NCI-H748 treated with DMSO at 0.1 percent for 48 hours (cell line): Measurements from ENCODE around the gene NQO2.
"Not testable (repeated sequence)": the region's sequence is repeated elsewhere in the genome, so short reads cannot be mapped to it uniquely, and the experiment has no call there.

Experiments used
- DNase-seq: peaks from one replicate; lab custom pipeline; 2025; lab: John Stamatoyannopoulos, UW

The NQO2 gene

GRCh38 chr6:3037638-3038365, 38.1 kb downstream of the NQO2 start:
- DNase-seq: no peak

DNA sequence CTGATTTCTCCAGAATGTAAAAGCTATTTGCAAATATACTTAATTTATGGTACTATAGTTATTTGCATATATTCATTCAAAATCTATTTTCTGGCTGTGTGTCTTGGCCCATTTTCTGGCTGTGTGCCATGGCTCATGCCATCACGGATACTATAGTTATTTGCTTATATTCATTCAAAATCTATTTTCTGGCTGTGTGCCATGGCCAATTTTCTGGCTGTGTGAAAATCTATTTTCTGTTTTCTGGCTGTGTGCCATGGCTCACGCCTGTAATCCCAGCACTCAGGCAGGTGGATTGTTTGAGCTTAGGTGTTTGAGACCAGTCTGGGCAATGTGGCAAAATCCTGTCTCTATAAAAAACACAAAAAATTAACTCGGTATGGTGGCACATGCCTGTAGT, 39.7 kb downstream of the NQO2 start:
- peak; percentile 88 for DNase-seq

DNA sequence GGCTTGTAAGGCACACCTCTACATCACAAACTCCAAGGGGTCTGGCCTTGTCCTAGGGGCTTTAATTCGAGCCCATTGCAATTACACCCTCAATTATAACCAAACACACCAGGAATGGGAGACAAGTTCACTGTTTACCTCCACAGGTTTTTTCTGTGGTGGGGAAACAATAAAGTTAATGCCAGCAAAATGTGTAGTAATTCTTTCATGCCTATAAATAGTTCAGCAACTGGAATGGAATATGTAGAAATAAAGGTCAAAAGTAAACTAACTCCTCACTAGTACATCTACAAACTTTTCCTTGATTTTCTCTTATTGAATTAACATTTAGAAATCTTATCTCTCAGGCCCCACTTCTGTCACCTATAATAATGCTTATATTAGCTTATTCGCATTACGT, 41.5 kb downstream of the NQO2 start:
- no peak for DNase-seq

DNA sequence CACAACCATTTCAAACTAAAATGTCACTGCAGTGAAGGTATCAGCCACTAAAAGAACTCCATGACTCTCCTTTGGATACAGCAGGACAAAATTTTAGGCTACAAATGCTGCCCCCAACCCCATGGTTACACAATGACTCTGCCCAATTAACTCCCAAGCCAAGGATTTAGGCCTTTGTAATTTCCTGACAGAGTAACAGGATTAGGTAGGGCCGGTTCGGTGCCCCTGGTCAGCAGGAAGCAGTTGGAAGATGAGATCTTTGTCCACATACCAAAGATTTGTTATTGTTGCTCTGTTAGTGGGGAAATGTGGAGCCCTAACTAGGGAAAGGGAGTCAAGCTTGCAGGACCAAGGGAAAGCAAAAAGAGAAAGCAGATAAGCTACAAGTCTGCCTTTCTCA, 41.9 kb downstream of the NQO2 start:
- DNase-seq: no peak

GRCh38 chr6:3045369-3045768, 45.7 kb downstream of the NQO2 start:
- DNase-seq: no peak

GRCh38 chr6:3045777-3046176, 46.1 kb downstream of the NQO2 start:
- no peak for DNase-seq

DNA sequence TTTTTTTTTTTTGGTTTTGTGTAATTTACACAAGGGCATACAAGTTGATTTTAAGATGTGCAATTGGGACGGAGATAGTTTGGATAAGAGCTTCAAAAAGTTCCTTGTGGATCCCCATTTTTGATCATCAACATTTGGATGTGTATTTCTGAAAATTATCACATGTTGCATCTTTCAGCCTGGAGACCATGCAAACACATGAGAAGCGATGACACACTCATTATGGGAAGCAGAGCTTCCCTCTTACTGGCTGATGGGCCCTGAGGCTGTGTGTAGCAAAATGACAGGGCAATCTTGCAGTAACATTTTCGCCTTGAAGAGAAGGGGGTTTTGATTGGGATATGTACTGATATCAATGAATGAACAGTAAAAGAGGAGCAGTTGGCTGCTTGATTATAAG, 46.6 kb downstream of the NQO2 start:
- DNase-seq: no peak

DNA sequence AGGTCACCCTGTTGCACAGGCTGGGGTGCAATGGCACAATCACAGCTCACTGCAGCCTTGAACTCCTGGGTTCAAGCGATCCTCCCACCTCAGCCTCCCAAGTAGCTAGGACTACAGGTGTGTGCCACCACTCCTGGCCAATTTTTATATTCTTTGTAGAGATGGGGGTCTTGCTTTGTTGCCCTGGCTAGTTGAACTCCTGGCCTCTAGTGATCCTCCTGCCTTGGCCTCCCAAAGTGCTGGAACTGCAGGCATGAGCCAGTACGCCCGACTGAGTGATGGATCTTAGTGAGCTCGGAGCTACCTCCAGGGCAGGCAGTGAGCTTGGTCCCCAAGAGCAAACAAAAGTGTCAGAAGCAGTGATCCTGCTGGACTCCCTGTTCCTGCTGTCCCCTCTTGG, 48.3 kb downstream of the NQO2 start:
- DNase-seq: not testable (repeated sequence)

DNA sequence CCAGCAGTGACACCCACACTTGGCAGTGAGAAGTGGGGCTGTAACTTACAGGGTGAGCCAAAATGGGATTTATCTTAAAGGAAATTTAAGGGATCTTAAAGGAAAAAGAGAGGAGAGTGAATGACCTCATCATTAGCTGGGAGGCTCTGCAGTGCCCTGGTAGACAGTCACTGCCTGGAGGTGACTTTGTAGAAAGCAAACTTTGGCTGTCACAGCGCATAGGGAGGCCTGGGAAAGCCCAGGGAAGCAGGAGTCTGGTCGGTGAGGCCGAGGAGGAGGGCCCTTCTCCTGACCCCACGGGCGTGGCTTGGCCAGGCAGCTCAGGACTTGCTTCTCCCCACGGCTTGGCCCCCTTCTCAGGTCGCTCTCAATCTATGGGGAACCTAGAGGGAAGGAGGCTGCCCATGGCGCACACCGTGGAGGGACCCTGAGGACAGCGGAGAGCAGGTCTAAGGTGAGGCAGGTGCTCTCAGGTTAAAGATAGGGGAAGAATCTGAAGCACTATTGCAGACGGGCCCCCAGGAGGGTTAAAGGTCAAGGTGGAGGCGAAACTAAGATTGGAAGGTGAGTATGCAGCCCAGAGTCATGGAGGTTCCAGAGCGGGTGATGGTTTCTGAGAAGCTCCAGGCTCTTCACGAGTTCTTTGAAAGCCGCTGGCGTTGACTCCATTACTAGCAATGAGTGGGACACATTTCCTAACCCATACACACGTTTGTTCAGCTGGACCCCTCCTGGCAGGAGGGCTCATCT, 53.0 kb downstream of the NQO2 start:
- no peak for DNase-seq

GRCh38 chr6:3053231-3053508, 53.5 kb downstream of the NQO2 start:
- no peak for DNase-seq

- peak; percentile 60 for DNase-seq
These were observed 54.8 kb downstream of the NQO2 start for GRCh38 chr6:3054229-3055157.

- not testable (repeated sequence) for DNase-seq
These were observed 55.4 kb downstream of the NQO2 start for GRCh38 chr6:3055158-3055499.

DNA sequence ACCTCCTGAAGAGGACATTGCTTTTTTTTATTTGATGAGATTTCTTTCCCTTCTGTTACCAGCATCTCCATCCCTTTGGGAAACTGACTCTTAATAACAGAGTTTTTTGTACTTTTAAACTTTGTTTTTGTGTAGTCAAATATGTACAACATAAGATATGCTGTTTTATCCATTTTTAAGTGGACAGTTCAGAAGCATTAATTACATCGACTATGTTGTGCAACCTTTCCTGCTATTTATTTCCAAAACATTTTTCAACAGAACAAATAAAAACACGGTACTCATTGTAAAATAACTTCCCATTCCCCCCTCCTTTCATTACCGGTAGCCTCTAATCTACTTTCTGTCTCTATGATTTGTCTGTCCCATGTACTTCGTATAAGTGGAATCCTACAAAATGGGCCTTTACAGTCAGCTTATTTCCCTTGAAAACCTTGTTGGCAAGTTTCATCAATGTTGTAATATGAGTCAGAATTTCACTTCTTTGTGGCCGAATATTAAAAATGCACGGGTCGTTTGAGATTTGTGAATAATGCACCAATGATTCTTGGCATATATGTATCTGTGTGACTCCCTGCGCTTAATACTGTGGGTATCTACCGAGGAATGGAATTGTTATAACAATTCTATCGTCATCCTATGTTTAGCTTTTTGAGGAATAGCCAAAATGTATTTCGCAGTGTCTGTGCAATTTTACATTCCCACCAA, 57.5 kb downstream of the NQO2 start:
- no peak for DNase-seq

DNA sequence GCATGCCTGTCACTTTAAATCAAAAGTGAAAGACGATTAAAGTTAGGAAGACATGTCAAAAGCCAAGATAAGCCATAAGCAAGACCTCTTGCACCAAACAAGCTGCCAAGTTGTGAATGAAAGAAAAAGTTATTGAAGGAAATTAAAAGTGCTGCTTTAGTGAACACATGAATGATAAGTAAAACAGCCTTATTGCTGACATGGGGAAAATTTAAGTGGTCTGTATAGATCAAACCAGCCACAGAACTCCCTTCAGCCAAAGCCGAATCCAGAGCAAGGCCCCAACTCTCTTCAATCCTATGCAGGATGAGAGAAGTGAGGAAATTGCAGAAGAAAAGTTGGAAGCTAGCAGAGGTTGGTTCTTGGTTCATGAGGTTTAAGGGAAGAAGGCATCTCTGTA, 59.3 kb downstream of the NQO2 start:
- no peak for DNase-seq

GRCh38 chr6:3060092-3060491, 60.4 kb downstream of the NQO2 start:
- not testable (repeated sequence) for DNase-seq

DNA sequence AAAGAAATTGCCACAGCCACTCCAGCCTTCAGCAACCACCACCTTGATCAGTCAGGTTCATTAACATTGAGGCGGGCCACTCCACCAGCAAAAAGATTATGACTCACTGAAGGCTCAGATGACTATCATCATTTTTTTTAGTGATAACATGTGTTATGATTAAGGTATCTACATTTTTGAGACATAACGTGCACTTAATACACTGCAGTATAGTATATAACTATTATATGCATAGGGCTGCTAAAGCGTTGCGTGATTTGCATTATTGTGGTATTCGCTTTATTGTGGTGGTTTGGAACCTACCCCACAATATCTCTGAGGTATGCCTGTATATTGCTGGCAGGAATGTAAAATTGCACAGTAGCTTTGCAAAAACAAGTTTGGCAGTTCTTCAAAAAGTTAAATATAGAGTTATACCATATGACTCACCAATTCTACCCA, 61.8 kb downstream of the NQO2 start:
- no peak for DNase-seq

- DNase-seq: not testable (repeated sequence)
These were observed 63.6 kb downstream of the NQO2 start for GRCh38 chr6:3063340-3063732.

GRCh38 chr6:3063733-3064700, 64.3 kb downstream of the NQO2 start:
- peak; percentile 73 for DNase-seq

GRCh38 chr6:3068329-3069214, 68.9 kb downstream of the NQO2 start, which contains the start of gene RIPK1:
Gene RIPK1, plus strand, starts transcription at chr6:3068494. Its CDS starts 8,330 bp downstream, at chr6:3076824.
- DNase-seq: peak; percentile 81
